DOHH2 (cell line): ENCODE results near the gene SFXN5.

Experiments used
- H3F3A ChIP-seq: fragments of 200-600 bp; sonication (generic), shearing (Covaris generic); 2 replicates; pipeline ENCODE4 v1.6.0; 2016; ENCODE audit warnings: antibody characterized with exemption, mild to moderate bottlenecking; ENCODE audit not compliant: control insufficient read depth, insufficient read depth
- H3K27ac ChIP-seq: fragments of 200-600 bp; sonication (generic); 2 replicates; pipeline ENCODE4 v1.5.1; 2014; ENCODE audit warnings: low read depth, mild to moderate bottlenecking, low read length, moderate library complexity
- H3K27me3 ChIP-seq: fragments of 200-600 bp; sonication (generic); 2 replicates; pipeline ENCODE4 v1.6.1; 2014; ENCODE audit warnings: mild to moderate bottlenecking, low read length, mixed read lengths; ENCODE audit not compliant: control insufficient read depth
- H3K36me3 ChIP-seq: fragments of 200-600 bp; sonication (generic); 2 replicates; pipeline ENCODE4 v1.6.1; 2014; ENCODE audit warnings: mild to moderate bottlenecking, low read length, moderate library complexity, mixed read lengths; ENCODE audit not compliant: control insufficient read depth
- H3K4me1 ChIP-seq: fragments of 200-600 bp; sonication (generic); 2 replicates; pipeline ENCODE4 v1.6.1; 2014; ENCODE audit warnings: mild to moderate bottlenecking, low read length, mixed read lengths; ENCODE audit not compliant: control insufficient read depth
- H3K4me2 ChIP-seq: fragments of 200-600 bp; sonication (generic); 2 replicates; pipeline ENCODE4 v1.6.0; 2014; ENCODE audit warnings: mild to moderate bottlenecking, low read length, moderate library complexity
- H3K4me3 ChIP-seq: fragments of 200-600 bp; sonication (generic); 2 replicates; pipeline ENCODE4 v1.5.1; 2014; ENCODE audit warnings: mild to moderate bottlenecking, low read length, mixed read lengths
- H3K79me2 ChIP-seq: fragments of 200-600 bp; sonication (generic); 2 replicates; pipeline ENCODE4 v1.6.1; 2014; ENCODE audit warnings: mild to moderate bottlenecking, low read length, mixed read lengths; ENCODE audit not compliant: control insufficient read depth
- H3K9me2 ChIP-seq: fragments of 200-600 bp; sonication (generic); replicated peaks from 2 replicates; pipeline ENCODE4 v1.6.1; 2014; ENCODE audit warnings: mild to moderate bottlenecking, low read length, mixed read lengths; ENCODE audit not compliant: control insufficient read depth
- H3K9me3 ChIP-seq: fragments of 200-600 bp; sonication (generic); 2 replicates; pipeline ENCODE4 v1.6.1; 2014; ENCODE audit warnings: antibody characterized with exemption, low read length, mixed read lengths; ENCODE audit not compliant: control insufficient read depth, insufficient read depth
- H4K20me1 ChIP-seq: fragments of 200-600 bp; sonication (generic); 2 replicates; pipeline ENCODE4 v1.6.0; 2014; ENCODE audit warnings: low read depth, mild to moderate bottlenecking, antibody characterized with exemption, low read length, moderate library complexity; ENCODE audit not compliant: control insufficient read depth, insufficient read depth
- CTCF ChIP-seq: fragments of 200-600 bp; sonication (generic); IDR thresholded peaks from one replicate; pipeline ENCODE4 v1.5.1; 2014; ENCODE audit warnings: antibody characterized with exemption, mild to moderate bottlenecking, low read depth, low read length; ENCODE audit not compliant: poor library complexity, severe bottlenecking
- EZH2phosphoT487 ChIP-seq: fragments of 200-600 bp; sonication (generic); IDR thresholded peaks from 2 replicates; pipeline ENCODE4 v1.6.1; 2017; ENCODE audit warnings: borderline replicate concordance, mild to moderate bottlenecking, antibody characterized with exemption, low read length, moderate library complexity, mixed read lengths

The SFXN5 gene

GRCh38 chr2:72980535-72981217 is 90.8 kb downstream of the SFXN5 start:
- Histone ChIP-seq H3K27ac (no peak overlapping the region), H3K27me3 (no peaks in the 10 kb centered on the region), H3K9me2 (no peaks in the 10 kb centered on the region), H3K4me2 (peak overlapping the region; percentile 33), H4K20me1 (no peaks in the 10 kb centered on the region), H3K4me3 (no peak overlapping the region), H3K4me1 (peaks cover 10% of the 10 kb centered on the region), H3K79me2 (no peaks in the 10 kb centered on the region), H3K36me3 (no peaks in the 10 kb centered on the region), H3F3A (no peaks in the 10 kb centered on the region), H3K9me3 (no peaks in the 10 kb centered on the region)
- TF ChIP-seq CTCF: no peak
- no peak for TF ChIP-seq EZH2phosphoT487

- Histone ChIP-seq H3K4me2 (peak overlapping the region; percentile 33), H3K27ac (no peak overlapping the region), H3K27me3 (no peaks in the 10 kb centered on the region), H4K20me1 (no peaks in the 10 kb centered on the region), H3K9me2 (no peaks in the 10 kb centered on the region), H3K36me3 (no peaks in the 10 kb centered on the region), H3K79me2 (no peaks in the 10 kb centered on the region), H3K4me3 (no peak overlapping the region), H3F3A (no peaks in the 10 kb centered on the region), H3K9me3 (no peaks in the 10 kb centered on the region), H3K4me1 (peaks cover 10% of the 10 kb centered on the region)
- TF ChIP-seq CTCF (no peak), EZH2phosphoT487 (no peak)
Observed at GRCh38 chr2:72979896-72980295, 91.6 kb downstream of the SFXN5 start.

- no peaks in the 10 kb centered on the region for H3K79me2 ChIP-seq
- H3K9me3 ChIP-seq: no peaks in the 10 kb centered on the region
- H3F3A ChIP-seq: no peaks in the 10 kb centered on the region
- no peak overlapping the region for H3K4me2 ChIP-seq
- TF ChIP-seq CTCF (no peak), EZH2phosphoT487 (no peak)
- H3K9me2 ChIP-seq: no peaks in the 10 kb centered on the region
- H3K27me3 ChIP-seq: no peaks in the 10 kb centered on the region
- H3K36me3 ChIP-seq: no peaks in the 10 kb centered on the region
- no peak overlapping the region for H3K4me3 ChIP-seq
- 0 out of 2 replicates have a peak, but pooled peaks cover 3% of the 10 kb centered on the region for H4K20me1 ChIP-seq
- no peak overlapping the region for H3K27ac ChIP-seq
- peaks cover 4% of the 10 kb centered on the region for H3K4me1 ChIP-seq
Observed at GRCh38 chr2:72975017-72975416, 96.5 kb downstream of the SFXN5 start.
